Measurements from ENCODE around the gene PLXDC2. TPM values are rescaled to one million over a fixed set of nuclear protein-coding genes. Genes with fewer than 3 reads are reported as not detected.

The PLXDC2 gene
- total and polyA plus RNA-seq, 11 donors: 3.4 to 36.4 (median 17.1) TPM

GRCh38 chr10:19801369-19801768 is 14.9 kb upstream of the PLXDC2 start:
- H3K4me3 ChIP-seq: no peak overlapping the region
- WGBS, 4 donors: 89 to 97% (median 93%) methylated on average over 4 of the region's 4 CpGs
- intact Hi-C loops (cut with DNase I): no loop called here
- H3K27me3 ChIP-seq: no peaks in the 10 kb centered on the region
- no peak for TF ChIP-seq CTCF (IDR thresholded peaks at IDR 0.05)
- no peak for TF ChIP-seq POLR2A (IDR thresholded peaks at IDR 0.05)
- H3K9me3 ChIP-seq: peaks cover 0 to 12% (median 0%) of the 10 kb centered on the region in 12 donors
- ATAC-seq: no peak
- no peaks in the 10 kb centered on the region for H3K36me3 ChIP-seq
- H3K27ac ChIP-seq: no peak overlapping the region
- H3K4me1 ChIP-seq: no peaks in the 10 kb centered on the region
- no peak for DNase-seq

GRCh38 chr10:19803676-19804075 is 12.6 kb upstream of the PLXDC2 start:
- Histone ChIP-seq H3K4me1 (no peaks in the 10 kb centered on the region), H3K36me3 (no peaks in the 10 kb centered on the region), H3K27me3 (no peaks in the 10 kb centered on the region), H3K9me3 (peaks cover 0 to 12% (median 0%) of the 10 kb centered on the region in 12 donors), H3K27ac (no peak overlapping the region), H3K4me3 (no peak overlapping the region)
- TF ChIP-seq POLR2A (IDR thresholded peaks at IDR 0.05): no peak
- no peak for TF ChIP-seq CTCF (IDR thresholded peaks at IDR 0.05)
- ATAC-seq: no peak
- WGBS, 4 donors: 93% methylated on average over 2 of the region's 2 CpGs
- DNase-seq: no peak
- intact Hi-C loops (cut with DNase I): no loop called here

- 90 to 97% (median 95%) methylated on average over 3 of the region's 3 CpGs for WGBS, 4 donors
- no peak for DNase-seq
Observed at GRCh38 chr10:19809481-19809880, 6.8 kb upstream of the PLXDC2 start.

GRCh38 chr10:19811540-19811939 is 4.7 kb upstream of the PLXDC2 start:
- peak in 1 of 5 donors; percentile 29 for DNase-seq
- WGBS, 4 donors: 52 to 67% (median 59%) methylated on average over 1 of the region's 1 CpG
- H3K9me3 ChIP-seq: peaks cover 0 to 11% (median 0%) of the 10 kb centered on the region in 12 donors
- H3K36me3 ChIP-seq: no peaks in the 10 kb centered on the region
- peaks cover 0 to 8% (median 0%) of the 10 kb centered on the region in 9 donors for H3K27me3 ChIP-seq
- no peak overlapping the region for H3K4me3 ChIP-seq
- ATAC-seq: peak in 1 of 4 donors; percentile 46
- TF ChIP-seq CTCF (IDR thresholded peaks at IDR 0.05) (peak; percentile 21 to 63 (median 44)), POLR2A (IDR thresholded peaks at IDR 0.05) (no peak)
- no peak overlapping the region for H3K27ac ChIP-seq
- intact Hi-C loops (cut with DNase I): loop anchor here in 6 of 10 donors (10.0 kb wide), 8 partner anchors 187 to 953 kb away; no protein-coding TSS in a partner anchor
- H3K4me1 ChIP-seq: peaks cover 0 to 23% (median 6%) of the 10 kb centered on the region in 12 donors

More at GRCh38 chr10:19809481-19809880, 6.8 kb upstream of the PLXDC2 start:
- Histone ChIP-seq H3K4me1 (peaks cover 0 to 14% (median 0%) of the 10 kb centered on the region in 12 donors), H3K4me3 (no peak overlapping the region), H3K27me3 (peaks cover 0 to 5% (median 0%) of the 10 kb centered on the region in 9 donors), H3K9me3 (peaks cover 0 to 17% (median 0%) of the 10 kb centered on the region in 12 donors), H3K36me3 (no peaks in the 10 kb centered on the region), H3K27ac (no peak overlapping the region)
- intact Hi-C loops (cut with DNase I): no loop called here
- TF ChIP-seq CTCF (IDR thresholded peaks at IDR 0.05) (no peak), POLR2A (IDR thresholded peaks at IDR 0.05) (no peak)
- ATAC-seq: no peak

Measured in heart left ventricle (tissue), 16 donors.